Muscle of back (tissue), 13 donors: ENCODE measurements around the gene AURKB. TPM values are rescaled to one million over a fixed set of nuclear protein-coding genes. Genes with fewer than 3 reads are reported as not detected.
"Not testable (repeated sequence)": the region's sequence is repeated elsewhere in the genome, so short reads cannot be mapped to it uniquely, and the experiment has no call there.

Experiments used
- DNase-seq, 3 donors: peaks; one replicate each; pipeline versions ENCODE4 v3.0.0 to v3.0.0-alpha.2; 2013
- long read RNA-seq, 9 donors: transcript quantifications; one replicate each; lab custom pipeline, GENCODE V29; 2026
- polyA plus RNA-seq, 10 donors: library from polyadenylated mRNA; unstranded; fragments of 120-200 nt; gene quantifications; one replicate each; pipeline ENCODE4 v1.2.1, GENCODE V29; 2013; ENCODE audit not compliant: insufficient read length in 10 of 10

AURKB gene
- polyA plus RNA-seq, result 10 to 100 TPM; 12.5 to 25.0 (median 17.2) TPM
- long read RNA-seq, donor 1, partial matches to known transcripts, result 0 of 4 reads
- long read RNA-seq, donor 1, other reads (novel, unspliced or antisense), result 0 of 4 reads
- long read RNA-seq, donor 2, partial matches to known transcripts, result 0 of 3 reads
- long read RNA-seq, donor 2, other reads (novel, unspliced or antisense), result 0 of 3 reads
- long read RNA-seq, donor 3, result 0 reads
- long read RNA-seq, donor 4, partial matches to known transcripts, result 0 of 3 reads
- long read RNA-seq, donor 4, other reads (novel, unspliced or antisense), result 0 of 3 reads
- long read RNA-seq, donor 5, partial matches to known transcripts, result 0 of 4 reads
- long read RNA-seq, donor 5, other reads (novel, unspliced or antisense), result 0 of 4 reads
- long read RNA-seq, donor 6, partial matches to known transcripts, result 0 of 4 reads
- long read RNA-seq, donor 6, other reads (novel, unspliced or antisense), result 0 of 4 reads
- long read RNA-seq, donor 7, partial matches to known transcripts, result 0 of 4 reads
- long read RNA-seq, donor 7, other reads (novel, unspliced or antisense), result 0 of 4 reads
- long read RNA-seq, donor 8, partial matches to known transcripts, result 0 of 2 reads
- long read RNA-seq, donor 8, other reads (novel, unspliced or antisense), result 0 of 2 reads
- long read RNA-seq, donor 9, result 0 reads

GRCh38 chr17:8209907-8210760 lies at the start of gene AURKB:
AURKB (minus strand) TSS chr17:8210575; CDS start chr17:8210224, 351 bp downstream.
- DNase-seq, result peak; percentile 97 to 98 (median 98)

- DNase-seq, result no peak
These were observed 47.4 kb upstream of the AURKB start for GRCh38 chr17:8257801-8258200.

- no peak for DNase-seq
These were observed 46.3 kb upstream of the AURKB start for GRCh38 chr17:8256691-8257090.

GRCh38 chr17:8256291-8256690 lies 45.9 kb upstream of the AURKB start:
- DNase-seq, result no peak

- no peak for DNase-seq
These were observed 45.1 kb upstream of the AURKB start for GRCh38 chr17:8255499-8255898.

GRCh38 chr17:8254881-8255280 lies 44.5 kb upstream of the AURKB start:
- DNase-seq, result no peak

- no peak for DNase-seq
These were observed 43.4 kb upstream of the AURKB start for GRCh38 chr17:8253801-8254200.

- DNase-seq, result not testable (repeated sequence)
These were observed 41.0 kb upstream of the AURKB start for GRCh38 chr17:8251411-8251810.

- no peak for DNase-seq
These were observed 39.5 kb upstream of the AURKB start for GRCh38 chr17:8249621-8250500.

- peak; percentile 92 to 98 (median 97) for DNase-seq
These were observed 38.6 kb upstream of the AURKB start, which contains the start of gene PFAS for GRCh38 chr17:8248751-8249607. PFAS (plus strand) TSS chr17:8249289; CDS start chr17:8253938, 4,649 bp downstream.

GRCh38 chr17:8244768-8245167 lies 34.4 kb upstream of the AURKB start:
- no peak for DNase-seq

- no peak for DNase-seq
These were observed 33.5 kb upstream of the AURKB start for GRCh38 chr17:8243827-8244226.

GRCh38 chr17:8237886-8238285 lies 27.5 kb upstream of the AURKB start:
- DNase-seq, result no peak

GRCh38 chr17:8237175-8237574 lies 26.8 kb upstream of the AURKB start:
- DNase-seq, result no peak

- no peak for DNase-seq
These were observed 25.3 kb upstream of the AURKB start for GRCh38 chr17:8235676-8236075.

GRCh38 chr17:8234361-8235270 lies 24.2 kb upstream of the AURKB start:
- no peak for DNase-seq

GRCh38 chr17:8231701-8232100 lies 21.3 kb upstream of the AURKB start:
- no peak for DNase-seq

- DNase-seq, result no peak
These were observed 16.8 kb upstream of the AURKB start for GRCh38 chr17:8227238-8227581.
